ENCODE measurements around the gene TP53AIP1.

Gene TP53AIP1

DNA sequence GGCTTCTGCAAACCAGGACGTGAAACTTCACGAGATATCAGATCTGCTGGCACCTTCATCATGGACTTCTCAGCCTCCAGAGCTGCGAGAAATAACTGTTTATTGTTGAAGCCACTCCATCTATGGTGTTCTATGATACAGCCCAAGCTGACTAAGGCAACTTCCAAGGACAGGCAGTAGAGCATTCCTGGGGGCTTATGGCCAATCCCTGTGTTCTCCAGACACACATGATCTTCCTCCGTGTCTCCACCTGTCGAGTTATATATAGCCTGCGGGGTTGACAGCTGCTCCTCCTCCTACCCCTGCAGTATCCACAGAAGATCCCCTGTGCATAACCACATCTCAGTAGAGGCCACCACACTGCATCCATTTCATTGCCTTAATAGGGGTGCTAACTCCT is 11.0 kb downstream of the TP53AIP1 start:
- TF ChIP-seq, protein P1, sequence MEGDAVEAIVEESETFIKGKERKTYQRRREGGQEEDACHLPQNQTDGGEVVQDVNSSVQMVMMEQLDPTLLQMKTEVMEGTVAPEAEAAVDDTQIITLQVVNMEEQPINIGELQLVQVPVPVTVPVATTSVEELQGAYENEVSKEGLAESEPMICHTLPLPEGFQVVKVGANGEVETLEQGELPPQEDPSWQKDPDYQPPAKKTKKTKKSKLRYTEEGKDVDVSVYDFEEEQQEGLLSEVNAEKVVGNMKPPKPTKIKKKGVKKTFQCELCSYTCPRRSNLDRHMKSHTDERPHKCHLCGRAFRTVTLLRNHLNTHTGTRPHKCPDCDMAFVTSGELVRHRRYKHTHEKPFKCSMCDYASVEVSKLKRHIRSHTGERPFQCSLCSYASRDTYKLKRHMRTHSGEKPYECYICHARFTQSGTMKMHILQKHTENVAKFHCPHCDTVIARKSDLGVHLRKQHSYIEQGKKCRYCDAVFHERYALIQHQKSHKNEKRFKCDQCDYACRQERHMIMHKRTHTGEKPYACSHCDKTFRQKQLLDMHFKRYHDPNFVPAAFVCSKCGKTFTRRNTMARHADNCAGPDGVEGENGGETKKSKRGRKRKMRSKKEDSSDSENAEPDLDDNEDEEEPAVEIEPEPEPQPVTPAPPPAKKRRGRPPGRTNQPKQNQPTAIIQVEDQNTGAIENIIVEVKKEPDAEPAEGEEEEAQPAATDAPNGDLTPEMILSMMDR (conservative IDR thresholded peaks at IDR 0.05; ENCODE audit: low read length) = no peak
- no peak for DNase-seq (ENCODE audit: low read depth)
- H3K4me3 ChIP-seq (ENCODE audit: low read length) = no peak overlapping the region

DNA sequence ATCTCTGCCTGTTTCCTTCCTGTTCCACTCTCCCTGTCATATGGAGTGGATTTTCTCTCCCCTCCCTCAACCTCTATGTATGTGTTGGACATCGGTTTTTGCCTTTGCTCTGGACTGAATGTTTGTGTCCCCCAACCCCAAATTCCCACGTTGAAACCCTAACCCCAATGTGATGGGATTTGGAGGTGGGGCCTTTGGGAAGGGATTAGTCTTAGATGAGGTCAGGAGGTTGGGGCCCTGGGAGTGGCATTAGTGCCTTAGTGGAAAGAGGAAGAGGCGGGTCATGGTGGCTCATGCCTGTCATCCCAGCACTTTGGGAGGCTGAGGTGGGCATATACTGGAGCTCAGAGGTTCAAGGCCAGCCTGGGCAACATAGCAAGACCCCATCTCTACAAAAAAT is 11.6 kb downstream of the TP53AIP1 start:
- no peak for DNase-seq (ENCODE audit: low read depth)
- no peak overlapping the region for H3K4me3 ChIP-seq (ENCODE audit: low read length)
- TF ChIP-seq, protein P1 (conservative IDR thresholded peaks at IDR 0.05; ENCODE audit: low read length) = no peak

DNA sequence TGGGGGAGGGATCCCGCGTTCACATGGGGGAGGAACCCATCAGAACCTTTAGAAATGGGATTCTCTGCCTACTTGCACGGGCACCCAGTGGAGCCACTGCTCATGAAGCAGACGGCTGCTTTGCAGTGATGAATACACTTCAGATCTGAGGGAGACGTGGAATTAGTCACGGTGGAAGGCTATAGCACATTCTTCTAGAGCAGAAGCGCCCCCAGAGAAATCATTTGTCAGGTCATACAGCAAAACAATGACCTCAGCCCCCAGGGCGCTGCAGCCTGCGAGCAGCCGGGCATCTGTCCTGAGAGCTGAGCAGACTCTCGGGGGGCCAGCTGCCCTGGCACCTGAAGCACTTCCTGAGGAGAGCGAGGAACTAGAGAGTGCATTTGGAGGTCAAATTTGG is 12.7 kb downstream of the TP53AIP1 start:
- TF ChIP-seq, protein P1 (conservative IDR thresholded peaks at IDR 0.05; ENCODE audit: low read length) = no peak
- peak; percentile 4 for DNase-seq (ENCODE audit: low read depth)
- H3K4me3 ChIP-seq (ENCODE audit: low read length) = no peak overlapping the region

DNA sequence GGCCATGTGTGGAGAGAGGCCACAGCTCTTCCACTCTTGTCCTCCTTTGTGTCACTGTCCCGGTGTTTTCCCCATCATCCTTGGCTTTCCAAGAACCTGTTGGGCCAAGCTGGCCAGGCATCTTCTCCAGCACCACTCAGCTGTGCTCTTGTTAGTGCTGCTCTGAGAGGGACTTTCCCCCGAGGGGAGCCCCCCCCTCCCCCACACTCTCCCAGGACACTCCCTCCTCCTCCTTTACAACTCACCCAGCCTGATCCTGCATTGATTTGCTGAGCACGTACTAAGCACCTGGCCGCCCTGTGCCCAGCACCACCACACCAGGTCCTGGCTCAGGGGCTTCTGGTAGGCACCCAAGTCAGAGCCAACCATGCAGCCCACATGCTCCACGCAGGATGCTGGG is 13.2 kb downstream of the TP53AIP1 start:
- TF ChIP-seq, protein P1 (conservative IDR thresholded peaks at IDR 0.05; ENCODE audit: low read length) = no peak
- no peak overlapping the region for H3K4me3 ChIP-seq (ENCODE audit: low read length)
- DNase-seq (ENCODE audit: low read depth) = no peak

DNA sequence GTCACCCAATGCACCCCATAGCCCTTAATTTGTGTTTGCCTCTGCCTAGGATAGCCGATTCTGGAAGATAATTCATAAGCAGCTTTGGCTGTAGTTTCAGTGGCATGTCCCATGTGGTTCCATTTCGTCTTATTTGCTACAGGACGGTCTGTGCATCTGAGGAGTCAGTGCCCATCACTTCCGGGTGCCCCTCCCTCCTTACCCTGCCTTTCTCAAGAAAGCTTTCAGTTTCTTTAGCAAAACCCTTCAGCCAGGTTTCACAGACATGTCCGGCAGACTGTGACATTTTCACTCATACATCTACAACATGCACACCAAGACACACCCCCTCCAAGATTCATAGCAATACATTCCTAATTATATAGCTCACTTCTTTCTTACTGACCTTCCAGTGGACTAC is 14.3 kb downstream of the TP53AIP1 start:
- DNase-seq (ENCODE audit: low read depth) = no peak
- TF ChIP-seq, protein P1 (conservative IDR thresholded peaks at IDR 0.05; ENCODE audit: low read length) = no peak
- H3K4me3 ChIP-seq (ENCODE audit: low read length) = no peak overlapping the region

DNA sequence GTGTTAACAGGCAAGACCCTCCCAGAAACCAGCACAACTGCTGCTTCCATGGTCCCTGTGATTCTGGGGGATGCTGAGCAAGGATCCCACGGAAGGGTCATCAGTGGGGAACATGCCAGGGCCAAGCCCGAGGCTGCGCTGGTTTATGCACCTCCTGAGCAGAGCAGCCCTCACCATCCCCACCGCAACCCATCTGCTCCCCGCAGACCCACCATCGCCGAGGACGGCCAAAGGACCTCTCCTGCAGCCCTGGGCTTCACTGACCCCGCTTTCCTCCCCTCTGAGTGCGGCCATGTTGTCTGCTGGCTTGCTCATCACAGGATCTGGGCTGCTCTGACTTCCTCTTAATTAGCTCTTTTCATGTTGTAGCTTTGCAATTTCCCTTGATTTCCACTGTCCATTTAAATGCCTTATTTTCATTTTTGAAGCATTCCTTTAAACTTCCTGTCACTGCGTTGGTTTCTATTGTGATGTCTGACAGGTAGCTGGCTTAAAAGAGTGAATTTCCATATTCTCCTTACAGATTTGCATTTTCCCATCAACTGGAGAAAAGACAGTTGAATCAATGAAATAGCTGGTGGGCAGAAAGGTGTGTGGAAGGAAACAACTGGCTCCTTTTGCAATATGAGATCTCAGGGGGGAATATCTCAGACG is 14.9 kb downstream of the TP53AIP1 start:
- no peak overlapping the region for H3K4me3 ChIP-seq (ENCODE audit: low read length)
- TF ChIP-seq, protein P1 (conservative IDR thresholded peaks at IDR 0.05; ENCODE audit: low read length) = no peak
- no peak for DNase-seq (ENCODE audit: low read depth)

DNA sequence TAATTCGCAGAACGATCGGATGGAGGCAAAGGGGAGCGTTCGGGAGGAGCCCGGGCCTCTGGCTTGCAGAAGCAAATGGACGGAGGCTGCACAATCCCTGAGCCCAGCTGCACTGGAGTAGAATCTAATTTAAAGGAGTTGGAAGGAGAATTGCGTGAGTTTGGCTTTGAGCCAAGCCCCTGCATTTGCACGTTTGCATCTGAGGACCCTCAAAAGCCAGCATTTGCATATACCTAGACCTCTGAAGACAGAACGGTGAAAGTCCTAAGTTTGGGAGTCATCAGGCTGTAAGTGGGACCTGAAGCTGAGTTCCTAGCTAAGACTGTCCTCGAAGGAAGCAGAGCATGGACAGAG is 15.6 kb downstream of the TP53AIP1 start:
- H3K4me3 ChIP-seq (ENCODE audit: low read length) = no peak overlapping the region
- no peak for DNase-seq (ENCODE audit: low read depth)
- TF ChIP-seq, protein P1 (conservative IDR thresholded peaks at IDR 0.05; ENCODE audit: low read length) = no peak
